GM08714 (cell line): ENCODE results near the gene OR11L1.

Source experiments
- H3K4me3 ChIP-seq: fragments of 200-500 bp; sonication (Bioruptor generic); 2 replicates; pipeline ENCODE4 v1.5.1; 2014; ENCODE audit warnings: mild to moderate bottlenecking, low read length, inconsistent platforms
- ZNF274 ChIP-seq: IDR thresholded peaks from 2 replicates; pipeline ENCODE4 v1.6.1; 2012; ENCODE audit warnings: mild to moderate bottlenecking, low read depth, low read length

Gene OR11L1

DNA sequence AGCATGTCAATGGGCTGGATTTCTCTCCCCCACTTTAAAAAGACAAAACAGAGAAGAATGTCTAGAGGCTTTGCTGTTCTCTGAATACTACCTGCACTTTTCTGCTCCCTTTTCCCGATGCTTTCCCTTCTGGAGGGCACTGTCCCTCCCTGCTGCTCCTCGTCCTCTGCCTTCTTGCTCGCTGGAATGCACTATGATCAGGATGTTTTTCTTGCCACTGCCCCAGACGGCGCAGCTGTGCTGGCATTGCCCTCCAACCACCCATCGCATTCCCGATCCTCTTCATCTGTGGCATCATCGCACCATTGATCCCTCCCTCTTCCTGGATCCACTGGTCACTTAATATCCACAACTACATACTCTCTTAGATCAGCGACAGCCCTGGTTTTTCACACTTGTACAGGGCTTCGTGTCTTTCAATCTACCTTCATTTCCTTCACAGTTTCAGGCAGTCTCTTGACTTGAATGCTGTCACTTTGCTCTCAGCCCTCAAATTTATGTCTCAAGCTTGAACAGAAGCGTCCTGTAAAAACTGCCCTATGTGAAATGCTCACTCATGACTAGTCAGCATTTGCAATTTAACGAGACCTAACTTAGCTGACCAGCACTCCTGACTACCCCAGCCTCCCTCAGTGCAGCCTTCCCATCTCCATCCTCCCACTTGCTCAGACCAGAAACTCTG lies 3.5 kb upstream of the OR11L1 start:
- no peak overlapping the region for H3K4me3 ChIP-seq
- TF ChIP-seq ZNF274 = no peak

DNA sequence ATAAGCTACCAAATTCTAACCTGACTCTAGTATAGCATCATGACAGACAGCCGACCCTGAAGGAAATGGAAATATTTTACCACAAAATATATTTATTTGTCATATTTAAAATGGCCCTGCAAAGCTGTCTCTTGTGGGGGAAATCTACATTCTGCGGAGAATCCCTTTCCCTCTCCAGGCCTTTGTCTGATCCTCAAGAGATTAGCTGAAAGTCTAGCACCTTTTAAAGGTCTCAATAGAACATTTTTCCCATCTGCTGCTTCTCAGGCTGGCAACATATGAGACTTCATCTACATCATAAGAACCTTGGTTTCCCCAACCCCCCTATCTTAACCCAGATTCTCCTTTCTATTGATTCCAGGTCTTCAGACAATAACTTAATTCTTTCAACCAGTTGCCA lies 1.7 kb upstream of the OR11L1 start:
- no peak for TF ChIP-seq ZNF274
- H3K4me3 ChIP-seq = no peak overlapping the region

DNA sequence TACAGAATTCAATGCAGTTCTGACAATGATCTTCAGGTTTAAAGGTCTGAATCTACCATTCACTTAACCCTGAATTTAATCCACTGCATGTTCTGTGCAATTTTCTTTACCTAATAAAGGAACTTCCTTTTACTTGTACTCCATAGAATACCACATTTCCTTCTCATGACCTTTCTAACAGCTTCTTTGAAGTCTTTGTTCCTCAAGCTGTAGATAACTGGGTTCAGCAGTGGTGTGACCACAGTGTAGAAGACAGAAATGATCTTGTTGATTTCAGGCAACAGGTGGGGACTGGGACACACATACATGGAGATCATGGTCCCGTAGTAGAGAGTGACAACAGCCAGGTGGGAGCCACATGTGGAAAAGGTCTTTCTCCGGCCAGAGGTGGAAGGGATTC lies 878 bp downstream of the OR11L1 start:
- no peak for TF ChIP-seq ZNF274
- H3K4me3 ChIP-seq = no peak overlapping the region

DNA sequence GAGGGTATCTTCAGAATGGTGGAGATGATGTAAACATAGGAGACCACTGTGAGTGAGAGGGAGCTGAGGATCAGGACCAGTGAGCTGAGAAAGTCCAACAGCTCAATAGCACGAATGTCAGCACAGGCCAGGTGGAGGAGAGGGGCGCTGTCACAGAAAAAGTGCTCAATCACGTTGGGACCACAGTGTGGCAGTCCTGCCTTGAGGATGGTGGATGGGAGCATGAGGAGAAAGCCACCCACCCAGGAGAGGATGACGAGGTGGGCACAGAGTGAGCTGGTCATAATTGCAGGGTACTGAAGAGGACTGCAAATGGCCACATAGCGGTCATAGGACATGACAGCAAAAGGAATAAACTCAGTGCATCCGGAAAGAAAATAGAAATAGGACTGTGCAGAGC lies 8.1 kb downstream of the OR11L1 start:
- no peak overlapping the region for H3K4me3 ChIP-seq
- no peak for TF ChIP-seq ZNF274

DNA sequence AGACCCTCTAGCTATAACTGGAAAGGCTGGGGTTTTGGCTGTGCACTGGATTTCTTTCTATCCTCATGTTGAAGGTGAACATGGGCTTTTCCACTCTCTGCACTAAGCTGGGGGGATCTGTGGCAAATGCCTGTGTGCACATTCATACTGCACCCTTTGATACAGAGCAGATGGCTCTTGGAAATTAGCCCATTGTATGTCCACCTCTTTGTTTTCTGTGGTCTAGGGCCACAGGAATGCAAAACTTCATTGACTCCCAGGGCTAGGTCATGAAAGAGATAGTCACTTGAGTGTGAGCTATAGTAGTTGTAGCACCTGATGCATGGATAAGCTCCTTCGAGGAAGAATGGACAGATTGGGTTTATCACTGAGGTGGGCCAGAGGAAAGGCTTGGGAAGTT lies 12.0 kb downstream of the OR11L1 start:
- no peak for TF ChIP-seq ZNF274
- H3K4me3 ChIP-seq = no peak overlapping the region

DNA sequence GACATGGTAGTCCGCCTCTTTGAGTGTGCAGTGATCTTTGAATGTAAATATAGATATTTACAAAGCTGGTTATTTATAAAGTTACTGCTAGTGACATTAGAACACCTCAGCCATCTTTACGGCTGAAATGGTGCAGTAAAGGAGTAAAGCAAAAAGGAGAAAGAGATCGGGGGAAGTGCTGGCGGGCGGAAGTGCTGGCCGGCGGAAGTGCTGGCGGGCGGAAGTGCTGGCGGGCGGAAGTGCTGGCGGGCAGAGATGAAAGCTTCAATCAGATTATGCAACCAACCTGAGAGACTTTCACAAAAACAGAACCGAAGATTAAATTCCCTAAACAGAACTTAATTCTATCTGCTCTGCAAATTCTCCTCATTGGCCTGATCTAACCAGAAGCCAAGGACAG lies 16.3 kb downstream of the OR11L1 start:
- no peak overlapping the region for H3K4me3 ChIP-seq
- no peak for TF ChIP-seq ZNF274

DNA sequence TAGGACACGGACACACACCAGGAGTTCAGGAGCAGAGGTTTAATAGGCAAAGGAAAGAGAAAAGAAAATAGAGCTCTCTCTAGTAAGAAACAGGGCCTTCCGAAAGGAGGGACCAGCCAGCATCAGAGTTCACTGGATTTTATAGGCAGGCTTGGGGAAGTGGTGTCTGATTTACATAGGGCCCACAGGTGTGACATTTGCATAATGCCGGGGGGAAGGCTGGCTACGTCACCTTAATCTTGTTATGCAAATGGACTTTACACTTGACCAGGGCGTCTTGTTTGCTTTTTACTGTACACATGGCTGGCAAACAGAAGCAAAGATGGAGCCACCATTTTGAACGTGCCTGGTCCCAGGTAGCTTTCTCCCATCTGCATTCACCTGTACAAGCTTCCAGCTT lies 17.7 kb downstream of the OR11L1 start, which contains the start of gene OR14A16:
OR14A16 (minus strand) TSS at position 97 of the 400 bp plus-strand sequence. CDS start 8,390 bp downstream, outside the sequence.
- H3K4me3 ChIP-seq = no peak within 1 kb of the TSS

DNA sequence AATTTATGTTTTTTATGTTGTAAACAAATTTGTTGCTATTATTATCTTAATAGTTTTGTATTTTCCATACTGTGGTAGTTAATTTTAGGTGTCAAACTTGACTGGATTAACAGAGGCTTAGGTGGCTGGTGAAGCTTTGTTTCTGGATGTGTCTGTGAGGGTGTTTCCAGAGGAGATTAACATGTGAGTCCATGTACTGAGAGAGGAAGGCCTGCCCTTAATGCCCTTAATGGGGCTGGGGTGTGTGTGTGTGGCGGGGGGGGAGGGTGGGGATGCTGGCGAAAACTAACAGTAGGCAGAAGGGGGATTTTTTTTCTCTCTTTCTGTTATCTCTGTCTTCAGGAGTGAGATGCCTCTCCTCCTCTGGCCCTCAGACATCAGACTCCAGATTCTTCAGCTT lies 19.6 kb downstream of the OR11L1 start:
- TF ChIP-seq ZNF274 = no peak
- H3K4me3 ChIP-seq = no peak overlapping the region

More for the DNA sequence above, 17.7 kb downstream of the OR11L1 start, which contains the start of gene OR14A16:
- TF ChIP-seq ZNF274 = no peak

DNA sequence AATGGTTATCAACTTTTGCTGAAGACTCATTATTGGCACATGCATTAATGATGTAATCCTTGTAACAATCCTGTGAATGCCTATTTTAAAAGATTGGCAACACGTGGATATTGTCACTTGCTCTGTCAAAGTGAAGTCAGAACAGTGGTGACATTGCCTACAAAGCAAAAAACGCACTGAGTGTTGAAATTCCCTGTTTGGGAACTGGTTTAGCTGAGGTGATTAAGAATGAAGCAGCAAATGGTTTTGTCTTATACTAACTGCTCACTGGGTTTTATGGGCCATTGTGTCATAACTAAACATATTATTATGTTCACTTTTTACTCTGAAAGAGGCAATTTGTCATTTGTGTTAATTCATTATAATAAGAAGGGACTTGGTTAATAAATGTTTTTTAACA lies 29.1 kb downstream of the OR11L1 start:
- no peak for TF ChIP-seq ZNF274
- no peak overlapping the region for H3K4me3 ChIP-seq

DNA sequence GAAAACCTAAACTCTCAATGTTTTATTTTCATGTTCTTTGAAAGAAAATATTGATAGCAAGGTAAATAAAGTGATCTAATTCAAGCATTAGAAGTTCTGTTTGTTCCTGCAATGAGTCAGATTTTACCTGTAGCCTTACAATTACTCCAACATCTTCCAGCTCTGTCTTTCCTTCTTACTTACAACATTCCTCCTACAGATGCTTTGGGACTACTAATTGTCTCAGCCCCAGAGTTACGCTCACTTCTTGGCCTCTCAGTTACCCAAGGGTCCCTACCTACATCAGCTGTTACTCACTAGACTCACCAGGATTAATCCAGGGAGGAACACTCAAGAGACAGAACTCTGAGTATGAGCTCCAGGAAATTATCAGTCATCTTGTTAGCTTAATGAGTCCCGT lies 44.2 kb downstream of the OR11L1 start:
- TF ChIP-seq ZNF274 = no peak
- no peak overlapping the region for H3K4me3 ChIP-seq
